Bone marrow (tissue), 2 donors: ENCODE data around the gene SLC6A11.

Experiments used
- DNase-seq, 2 donors: peaks; one replicate each; lab custom pipeline; 2025; lab: John Stamatoyannopoulos, UW

SLC6A11 gene

DNA sequence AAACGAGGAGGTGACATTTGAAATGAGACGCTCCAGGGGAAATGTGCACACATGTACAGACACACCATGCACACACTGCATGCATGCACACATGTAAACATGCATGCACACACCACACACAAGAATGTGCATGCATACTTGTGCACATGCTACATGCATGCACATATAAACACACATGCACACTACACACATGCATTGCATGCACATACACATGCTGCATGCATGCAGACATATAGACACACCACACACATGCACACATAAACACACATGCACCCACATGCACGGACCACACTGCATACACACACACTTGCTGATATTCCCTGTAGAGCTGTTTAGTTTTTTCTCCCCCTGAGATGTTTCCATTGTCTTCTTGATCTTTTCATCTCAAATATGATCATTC, 138.7 kb downstream of the SLC6A11 start:
- no peak for DNase-seq

DNA sequence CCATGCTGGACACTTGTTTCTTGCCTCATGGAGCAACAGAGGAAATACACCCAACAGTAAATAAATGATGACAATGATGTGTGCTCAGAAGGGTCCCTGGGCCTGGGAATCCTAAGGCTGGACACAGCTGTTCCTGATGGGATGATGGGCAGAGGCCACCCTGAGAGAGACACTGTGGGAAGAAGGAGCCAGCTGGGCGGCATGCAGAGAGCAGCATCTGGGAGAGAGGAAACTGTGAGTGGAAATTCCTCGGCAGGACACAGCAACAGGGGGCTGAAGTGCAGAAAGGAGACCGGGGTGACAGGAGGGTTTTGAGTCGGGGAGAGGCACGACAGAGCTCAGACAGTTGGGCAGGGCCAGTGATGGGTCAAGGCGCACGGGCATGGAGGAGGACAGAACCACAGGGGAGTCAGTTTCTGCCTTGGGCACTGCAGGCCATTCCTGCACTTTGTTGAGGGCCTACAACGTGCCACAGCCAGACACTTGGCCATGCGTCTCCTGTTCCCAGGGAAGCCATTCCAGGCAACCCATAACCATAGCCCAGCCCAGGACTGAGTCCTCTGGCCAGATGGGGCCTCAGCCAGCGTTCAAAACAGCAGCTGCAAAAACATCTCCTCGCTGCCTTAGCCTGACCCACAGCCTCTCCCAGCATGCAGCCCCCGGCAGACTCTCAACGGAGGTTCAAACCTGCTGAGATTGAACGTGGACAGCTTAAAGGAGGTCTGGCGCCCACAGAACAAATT, 139.9 kb downstream of the SLC6A11 start:
- no peak for DNase-seq

DNA sequence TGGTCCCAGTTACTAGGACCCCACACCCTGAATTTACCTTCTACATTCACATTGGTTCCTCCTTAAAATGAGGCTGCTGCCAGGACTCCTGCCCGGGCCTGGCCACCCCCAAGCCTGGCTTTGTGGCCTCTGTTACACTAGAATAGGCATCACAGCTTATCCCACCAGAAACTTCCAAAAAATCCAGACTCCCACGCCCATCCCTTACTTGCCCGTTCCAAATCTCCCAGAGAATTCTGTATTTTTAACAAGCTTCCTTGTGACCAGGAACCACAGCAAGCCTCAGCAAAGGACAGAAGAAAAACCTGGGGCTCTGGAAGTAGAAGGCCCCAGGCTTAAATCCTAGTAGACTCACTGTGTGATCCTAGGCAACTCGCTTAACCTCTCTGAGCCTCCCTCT, 140.5 kb downstream of the SLC6A11 start:
- no peak for DNase-seq

DNA sequence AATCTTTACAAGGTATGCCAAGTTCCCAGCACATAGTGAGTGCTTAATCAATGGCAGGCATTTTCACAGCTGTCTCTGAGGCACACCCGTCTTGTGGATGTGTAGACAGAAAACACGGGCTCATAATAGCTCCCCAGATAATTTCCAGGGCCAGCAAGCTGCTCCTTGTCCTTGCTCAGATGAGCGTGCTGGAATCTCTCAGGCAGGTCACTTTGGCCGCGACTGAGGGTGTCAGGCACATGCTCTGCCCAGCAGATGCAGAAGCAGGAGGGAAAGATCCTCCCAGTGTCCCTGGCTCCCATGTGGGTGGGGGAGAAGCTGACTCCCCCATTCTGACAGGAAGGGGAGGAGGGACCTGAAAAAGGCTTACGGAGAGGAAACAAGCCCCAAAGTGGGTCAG, 141.0 kb downstream of the SLC6A11 start:
- no peak for DNase-seq

DNA sequence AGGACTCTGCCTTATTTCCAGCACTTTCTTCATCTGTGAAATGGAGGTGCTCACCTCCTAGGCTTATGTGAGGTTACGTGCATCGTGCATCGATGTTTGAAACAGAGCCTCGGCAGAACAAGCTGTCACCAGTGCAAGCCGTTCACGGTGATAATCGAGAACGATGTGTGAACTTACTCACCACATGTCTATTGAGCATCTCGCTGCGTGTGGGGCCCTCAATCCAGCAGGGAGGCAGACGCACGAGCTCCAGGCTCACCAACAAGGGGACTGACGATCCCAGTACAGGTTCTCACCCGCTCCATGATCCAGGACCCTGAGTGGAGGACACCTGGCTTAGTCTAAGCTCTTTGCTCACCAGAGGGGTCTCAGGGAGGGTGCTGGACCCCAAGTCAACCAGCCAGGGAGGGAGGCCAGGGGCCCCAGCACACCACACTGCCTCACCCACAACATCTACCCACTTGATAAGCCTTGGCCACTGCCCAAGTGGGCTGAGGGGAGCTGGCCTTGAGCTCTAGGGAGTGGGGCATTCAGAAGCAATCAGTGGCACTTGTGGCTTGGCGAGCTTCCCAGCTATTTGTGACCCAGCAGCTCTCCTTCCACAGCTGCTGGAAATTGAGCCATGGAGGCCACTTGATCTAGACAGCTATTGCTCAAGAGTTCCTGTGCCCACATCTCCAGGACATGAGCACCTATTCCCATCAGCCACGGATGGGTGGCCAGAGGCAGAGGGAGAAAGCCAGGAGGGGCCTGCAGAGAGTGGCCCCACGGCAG, 142.1 kb downstream of the SLC6A11 start:
- no peak for DNase-seq

DNA sequence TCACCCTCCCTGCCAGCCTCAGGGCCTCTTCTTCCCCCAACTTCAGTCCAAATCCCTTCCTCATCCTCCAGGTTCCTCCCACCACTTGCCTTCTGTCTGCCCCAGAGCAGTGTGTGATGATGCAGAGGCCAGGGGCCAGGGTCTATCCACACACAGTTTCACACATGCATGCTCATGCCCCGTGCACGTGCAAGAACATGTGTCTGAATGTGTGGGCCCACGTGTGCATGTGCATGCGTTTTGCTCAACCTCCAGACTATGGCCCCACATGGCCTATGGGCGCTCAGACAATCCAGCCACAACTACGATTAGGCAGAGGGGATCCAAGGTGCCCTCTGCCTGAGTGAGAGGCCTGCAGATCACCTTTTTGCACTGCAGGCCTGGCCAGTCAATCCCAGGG, 144.2 kb downstream of the SLC6A11 start:
- no peak for DNase-seq

DNA sequence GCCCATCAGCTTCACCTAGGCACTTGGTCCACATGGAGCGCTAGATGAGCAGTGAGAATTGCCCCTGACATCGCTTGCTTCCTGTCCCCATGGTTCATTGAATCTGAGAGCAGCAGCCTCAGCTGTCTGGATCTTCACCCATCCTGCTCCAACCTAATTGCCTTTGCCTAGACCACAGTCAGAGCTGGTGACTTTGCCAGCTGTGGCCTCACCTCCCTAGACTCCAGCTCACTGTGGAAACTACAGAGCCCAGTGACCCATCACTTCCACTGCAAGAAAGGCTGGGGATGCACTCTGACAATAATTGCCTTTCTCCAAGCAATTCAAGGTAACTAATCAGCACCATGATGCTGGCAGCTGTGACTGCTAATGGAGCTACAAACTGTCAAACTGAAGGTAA, 145.9 kb downstream of the SLC6A11 start:
- DNase-seq = no peak

DNA sequence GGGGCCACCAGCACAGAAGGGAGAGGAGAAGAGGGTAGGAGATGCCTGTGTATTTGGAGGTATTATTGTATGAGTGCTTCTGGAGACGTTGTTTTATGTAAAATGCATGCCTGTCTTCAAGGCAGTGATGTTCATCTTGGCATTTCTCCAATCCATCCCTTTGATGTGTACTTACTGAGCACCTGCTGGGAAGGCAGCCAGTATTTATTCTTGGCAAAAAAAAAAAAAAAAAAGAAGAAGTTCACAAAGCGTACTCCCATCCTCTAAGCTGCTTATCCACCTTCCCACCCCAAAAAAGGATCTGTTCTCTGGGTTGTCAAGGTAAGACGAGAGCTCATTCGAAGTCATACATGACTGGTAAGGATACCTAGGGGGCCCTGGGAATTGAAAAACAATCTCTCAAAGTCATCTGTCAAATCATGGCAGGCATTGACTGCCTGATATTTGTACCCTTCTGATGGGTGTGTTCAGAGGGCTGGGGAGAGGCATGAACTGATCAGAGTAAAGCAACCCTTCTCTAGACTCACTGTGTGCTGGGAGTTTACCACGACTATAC, 146.5 kb downstream of the SLC6A11 start:
- DNase-seq = no peak

DNA sequence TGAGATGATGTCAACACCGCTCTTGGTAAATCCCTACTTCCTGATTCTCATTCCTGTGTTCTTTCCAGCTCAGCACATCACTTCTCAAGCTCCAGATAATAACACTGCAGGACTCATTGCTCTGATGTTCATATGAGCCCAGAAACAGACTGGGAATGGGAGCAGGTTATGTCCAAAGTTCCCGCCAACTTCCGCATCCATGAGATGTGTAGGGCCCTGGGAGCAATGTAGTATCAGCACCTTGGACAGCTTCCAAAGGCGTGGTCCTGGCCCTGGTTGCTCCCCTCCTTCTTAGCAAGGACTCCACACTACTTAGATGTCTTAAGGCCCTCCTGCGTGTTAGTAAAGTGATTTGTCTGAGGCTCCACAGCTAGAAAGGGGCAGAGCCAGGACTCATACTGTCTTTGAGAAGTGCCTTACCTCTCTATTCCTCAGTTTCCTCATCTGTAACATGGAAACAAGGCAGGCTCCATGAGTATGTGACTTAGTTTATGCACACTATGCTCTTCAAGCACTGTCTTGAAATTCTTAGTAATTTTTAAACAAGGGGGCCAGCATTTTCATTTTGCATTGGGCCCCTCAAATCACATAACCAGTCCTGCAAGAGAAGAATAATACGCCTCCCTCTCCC, 148.6 kb downstream of the SLC6A11 start:
- no peak for DNase-seq

DNA sequence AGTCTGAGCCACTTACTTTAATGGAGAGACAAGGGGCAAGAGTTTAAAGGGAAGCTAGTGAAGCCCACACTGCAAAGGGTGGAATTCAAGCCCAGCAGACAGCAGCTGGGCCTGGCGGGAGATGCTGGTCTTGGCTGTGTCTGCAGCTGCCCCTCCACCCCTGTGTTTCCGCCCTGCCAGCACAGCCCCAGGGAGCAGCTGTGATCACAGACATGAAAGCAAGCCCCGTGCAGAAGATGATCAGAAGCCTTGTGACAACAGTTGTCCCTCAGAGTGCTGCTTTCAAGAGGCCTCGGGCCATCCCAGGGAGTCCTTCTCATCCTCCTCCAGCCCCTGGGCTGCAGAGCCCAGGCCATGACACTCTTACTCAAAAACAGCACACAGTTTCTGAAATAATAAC, 152.4 kb downstream of the SLC6A11 start:
- no peak for DNase-seq

DNA sequence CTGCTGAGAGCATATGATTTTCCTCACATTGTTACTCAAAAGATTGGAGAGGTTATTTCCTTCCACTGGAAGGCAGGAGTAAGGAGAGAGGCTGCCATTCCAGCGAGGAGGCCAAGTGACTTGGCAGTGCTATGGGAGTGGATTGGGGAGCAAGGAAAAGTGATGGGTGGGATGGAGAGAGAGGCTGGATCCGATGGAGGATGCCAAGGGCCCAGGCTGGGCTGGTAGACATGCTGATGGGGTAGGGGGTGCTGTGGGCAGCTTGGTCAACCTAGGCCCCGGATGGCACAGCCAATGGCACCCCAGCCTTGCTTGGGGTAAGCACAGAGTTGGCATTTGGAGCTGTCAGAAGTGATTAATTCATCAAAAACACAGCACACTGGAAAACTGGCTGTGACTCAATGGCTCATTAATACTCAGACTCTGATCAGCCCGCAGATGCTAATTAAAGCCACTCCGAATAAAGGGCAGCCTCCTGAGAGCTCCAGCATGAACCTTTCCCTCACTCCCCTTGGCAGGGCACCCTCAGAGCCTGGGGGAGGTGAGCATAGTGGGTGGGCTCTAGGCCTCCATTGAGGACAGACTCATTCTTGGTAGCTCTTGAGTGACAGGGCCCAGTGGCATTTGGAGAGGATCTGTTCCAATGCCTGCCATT, 154.4 kb downstream of the SLC6A11 start:
- no peak for DNase-seq

DNA sequence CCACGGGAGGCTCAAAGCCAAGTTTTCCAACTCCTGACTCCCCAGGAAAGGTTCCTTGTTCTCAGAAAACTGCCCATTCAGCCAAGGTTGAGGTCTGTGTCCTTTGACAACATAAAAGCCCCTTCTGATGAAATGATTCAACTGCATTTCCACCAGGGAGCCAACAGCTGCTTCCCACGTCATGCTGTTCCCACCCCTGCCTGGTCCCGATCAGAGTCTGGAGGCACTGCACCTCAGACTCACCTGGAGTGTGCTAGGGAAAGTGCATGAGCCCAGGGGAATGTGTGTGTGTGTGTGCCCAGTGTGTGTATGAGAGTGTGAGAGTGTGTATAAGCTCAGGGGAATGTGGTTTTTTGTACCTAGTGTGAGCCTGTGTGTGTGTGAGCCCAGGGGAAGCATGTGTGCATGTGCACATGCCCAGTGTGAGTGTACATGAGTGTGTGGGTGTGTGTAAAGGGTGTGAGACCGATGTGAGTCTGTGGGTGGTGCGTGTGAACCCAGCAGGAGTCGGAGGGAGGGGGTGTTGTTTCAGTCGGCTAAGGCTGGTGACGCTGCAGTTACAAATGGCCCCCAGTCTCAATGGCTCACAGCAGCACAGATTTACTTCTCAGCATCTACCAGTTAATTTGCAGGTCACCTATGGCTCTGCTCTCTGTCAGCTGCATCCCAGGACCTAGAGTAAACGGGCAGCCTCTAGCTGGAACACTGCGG, 156.2 kb downstream of the SLC6A11 start:
- no peak for DNase-seq

DNA sequence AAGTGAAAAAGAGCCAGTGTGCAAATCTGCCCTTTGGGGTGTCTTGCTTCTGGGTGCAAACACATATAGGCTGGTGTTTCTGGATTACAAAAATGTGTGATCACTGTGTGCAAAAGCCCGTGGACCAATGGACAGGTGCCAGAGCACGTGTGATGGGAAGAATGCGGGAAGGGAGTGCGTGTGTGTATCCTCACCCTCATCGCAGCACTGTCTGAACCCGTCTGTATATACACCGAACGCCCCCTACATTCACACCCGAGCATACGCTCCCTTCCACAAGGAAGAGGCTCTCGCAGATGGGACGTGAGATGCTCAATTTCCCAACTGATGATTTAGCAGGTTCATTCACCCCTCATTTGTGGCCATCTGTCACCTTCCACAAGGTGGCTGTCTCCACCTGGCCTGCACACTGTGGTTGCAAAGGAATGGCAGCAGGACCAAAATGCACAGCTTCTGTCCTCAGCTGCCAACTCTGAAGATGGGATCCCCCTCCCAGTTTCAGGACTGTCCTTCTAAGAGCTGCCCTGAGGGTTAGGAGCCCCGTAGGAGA, 157.1 kb downstream of the SLC6A11 start:
- no peak for DNase-seq

DNA sequence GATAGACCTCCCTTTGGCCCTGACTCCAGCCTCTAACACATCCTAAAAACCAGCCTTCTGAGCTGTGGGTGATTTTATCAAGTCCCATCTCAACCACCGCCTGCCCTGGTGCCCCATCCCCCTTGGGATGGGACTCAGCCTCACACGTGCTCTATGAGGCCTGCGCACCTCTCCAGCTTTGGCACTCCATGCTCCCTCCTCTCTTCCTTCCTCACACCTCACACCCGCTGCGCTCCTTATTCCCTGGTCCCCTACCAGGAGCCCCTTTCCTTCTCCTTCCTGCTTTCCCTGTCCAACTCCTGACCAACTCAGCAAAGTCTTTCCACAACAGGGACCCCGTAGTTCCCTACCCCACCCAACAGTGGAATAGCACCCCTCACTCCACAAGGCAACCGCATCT, 158.1 kb downstream of the SLC6A11 start:
- no peak for DNase-seq

DNA sequence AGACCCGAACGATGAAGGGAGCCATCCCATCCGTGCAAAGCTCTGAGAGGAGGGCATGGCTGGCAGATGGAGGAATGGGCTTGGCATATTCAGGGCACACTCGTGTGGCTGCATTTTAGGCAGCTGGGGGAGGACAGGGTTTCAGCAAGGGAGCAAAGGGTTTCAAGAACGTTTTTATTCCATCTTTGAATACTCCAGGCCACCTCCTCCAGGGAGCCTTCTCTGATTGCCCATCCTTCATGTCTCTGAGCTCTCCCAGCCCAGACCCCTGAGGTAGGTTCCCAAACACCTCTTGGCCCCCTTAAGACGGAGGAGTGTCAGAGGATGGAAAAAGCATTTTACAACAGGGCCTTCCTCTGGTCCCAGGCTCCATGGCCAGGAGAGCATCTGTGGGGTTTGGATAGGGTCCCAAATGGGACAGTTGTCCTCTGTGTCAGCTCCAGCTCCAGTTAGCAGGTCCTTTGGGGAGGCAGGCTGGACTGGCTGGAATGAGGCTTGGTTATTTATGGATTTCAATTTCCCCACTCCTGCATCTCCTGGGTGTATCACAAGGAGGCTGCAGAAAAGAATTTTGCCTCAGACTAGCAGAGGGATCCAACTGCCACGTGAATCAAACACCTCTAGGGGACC, 158.8 kb downstream of the SLC6A11 start:
- DNase-seq = no peak

DNA sequence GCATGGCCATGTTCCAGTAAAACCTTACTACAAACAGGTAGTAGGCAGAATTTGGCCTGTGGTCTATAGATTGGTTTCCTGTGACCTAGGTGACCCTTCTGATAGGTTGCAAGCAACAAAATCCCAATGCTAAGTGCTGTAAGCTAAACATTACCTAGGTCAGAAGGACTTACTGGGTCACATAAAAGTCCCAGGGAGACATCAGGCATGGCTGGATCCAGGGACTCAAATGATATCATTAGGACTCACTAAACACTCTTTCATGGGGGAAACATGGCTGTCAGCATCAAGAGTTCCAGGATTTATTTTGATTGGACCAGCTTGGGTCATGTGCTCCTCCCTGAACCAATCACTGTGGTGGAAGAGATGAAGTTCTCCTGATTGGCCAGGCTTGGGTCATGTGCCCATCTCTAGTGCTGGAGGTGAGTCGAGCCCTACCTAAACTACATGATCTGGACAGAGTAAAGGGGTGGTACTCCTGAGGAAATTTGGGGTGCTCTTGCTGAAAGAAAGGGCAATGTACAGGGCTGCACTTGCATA, 159.7 kb downstream of the SLC6A11 start:
- DNase-seq = no peak

DNA sequence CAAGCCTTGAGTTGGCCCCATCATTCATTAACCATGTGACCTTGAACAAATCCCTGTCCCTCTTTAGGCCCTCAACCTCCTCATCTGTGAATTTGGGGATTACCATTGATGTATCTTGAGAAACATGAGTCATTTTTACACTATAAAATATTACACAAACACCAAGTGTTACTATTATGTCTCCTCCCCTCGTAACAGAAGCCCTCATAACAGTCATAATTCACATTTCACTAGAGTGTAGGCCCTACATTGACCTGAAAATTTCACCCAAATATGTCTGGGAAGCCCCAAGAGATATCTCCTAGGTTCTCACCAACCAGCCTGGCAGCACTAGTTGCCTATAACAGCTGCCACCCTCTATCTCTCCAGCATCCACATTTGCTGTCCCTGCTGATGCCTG, 160.7 kb downstream of the SLC6A11 start:
- no peak for DNase-seq

DNA sequence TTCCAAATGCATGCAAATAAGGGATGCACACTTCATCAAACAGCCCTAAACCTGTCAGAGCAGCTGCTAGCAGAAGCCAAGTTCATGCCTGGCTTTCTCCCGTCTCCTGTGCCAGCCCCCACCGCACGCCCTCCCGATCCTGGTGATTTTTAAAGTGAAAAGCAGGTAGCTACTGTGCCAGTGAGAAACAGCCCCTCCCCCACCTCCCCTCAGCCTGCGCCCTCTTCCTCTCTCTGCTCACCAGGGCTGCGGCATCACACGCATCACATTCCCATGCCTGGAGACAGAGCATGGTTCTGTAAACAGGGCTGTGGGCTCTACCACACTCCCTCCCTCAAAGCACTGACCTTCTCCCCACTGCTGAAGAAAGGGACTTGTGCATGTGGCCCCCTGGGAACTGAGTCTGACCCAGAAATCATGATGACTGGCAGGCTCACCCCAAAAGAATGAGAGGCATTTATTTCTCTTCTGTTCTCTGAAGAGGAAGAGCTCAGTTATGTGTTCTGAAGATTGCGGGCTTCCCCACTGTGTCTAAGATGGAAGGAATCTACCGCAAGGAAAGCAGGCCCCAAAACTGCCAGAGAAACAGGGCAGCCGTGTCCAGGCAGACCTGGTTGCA, 162.0 kb downstream of the SLC6A11 start:
- DNase-seq = no peak

DNA sequence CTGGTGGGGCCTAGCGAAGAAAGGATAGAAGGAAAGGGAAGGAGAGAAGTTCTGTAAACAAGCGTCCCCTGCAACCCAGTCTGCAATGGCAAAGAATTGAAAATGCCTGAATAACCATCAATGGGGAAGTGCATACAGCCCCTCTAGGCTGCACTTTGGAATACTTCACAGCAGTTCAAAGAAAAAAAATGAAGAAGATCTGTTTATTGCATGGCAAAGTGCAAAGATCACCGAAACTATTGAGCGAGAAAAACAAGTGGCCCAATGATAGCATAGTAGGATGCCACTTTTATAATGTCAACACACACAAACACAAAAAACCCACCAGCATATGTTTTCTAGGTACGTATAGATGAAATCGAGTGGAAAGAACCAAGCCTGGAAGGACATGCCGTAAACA, 162.9 kb downstream of the SLC6A11 start:
- no peak for DNase-seq

DNA sequence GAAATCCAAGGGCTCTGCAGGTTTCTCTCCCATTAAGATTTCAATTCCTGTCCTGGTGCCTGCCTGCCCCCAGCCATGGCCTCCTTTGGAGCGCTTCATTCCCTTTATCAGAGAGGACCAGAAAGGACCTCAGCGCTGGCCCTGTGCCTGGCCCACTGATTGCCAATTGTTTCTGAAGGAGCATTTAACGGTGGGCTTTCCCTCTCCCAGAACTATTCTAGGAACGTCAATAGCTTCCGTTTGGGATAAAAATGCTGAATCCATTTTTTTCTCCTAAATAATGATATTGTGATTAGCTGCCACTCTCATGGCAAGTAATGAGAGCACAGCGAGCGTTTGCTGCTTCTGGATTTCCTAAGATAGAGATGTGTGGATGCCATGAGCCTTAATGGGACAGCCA, 164.3 kb downstream of the SLC6A11 start:
- no peak for DNase-seq
